Gastrocnemius medialis (tissue), 4 donors: Measurements from ENCODE around the gene SLCO3A1. TPM values are rescaled to one million over a fixed set of nuclear protein-coding genes. Genes with fewer than 3 reads are reported as not detected.

Experiments used
- ATAC-seq, 2 donors: fragments of 150-250 bp; one replicate each; pipeline ENCODE4 v1.9.1; 2016
- DNase-seq, 2 donors: peaks; one replicate each; pipeline ENCODE4 v3.0.0-alpha.2; 2019
- H3K27ac ChIP-seq, 4 donors: fragments of 200-600 bp; sonication (generic); 1 replicate in 1 of 4; 2 replicates in 3 of 4; pipeline ENCODE4 v1.5.1; 2016 to 2018; ENCODE audit warnings: mild to moderate bottlenecking in 2 of 4, moderate library complexity in 1 of 4
- H3K27me3 ChIP-seq, 3 donors: fragments of 200-600 bp; sonication (generic) in 2 of 3; 1 replicate in 1 of 3; 2 replicates in 2 of 3; pipeline versions ENCODE4 v1.5.1 to v1.6.0; 2016 to 2019; ENCODE audit warnings: mild to moderate bottlenecking in 1 of 3, moderate library complexity in 1 of 3
- H3K36me3 ChIP-seq, 2 donors: fragments of 200-600 bp; sonication (generic) in 1 of 2; one replicate each; pipeline ENCODE4 v1.5.1; 2017 to 2018
- H3K4me1 ChIP-seq, 2 donors: fragments of 200-600 bp; sonication (generic) in 1 of 2; one replicate each; pipeline ENCODE4 v1.5.1; 2016 to 2017; ENCODE audit warnings: mild to moderate bottlenecking in 2 of 2
- H3K4me3 ChIP-seq, 4 donors: fragments of 200-600 bp; sonication (generic) in 3 of 4; 1 replicate in 1 of 4; 2 replicates in 3 of 4; pipeline ENCODE4 v1.5.1; 2016 to 2019; ENCODE audit warnings: mild to moderate bottlenecking in 2 of 4
- H3K9me3 ChIP-seq, 3 donors: fragments of 200-600 bp; sonication (generic) in 2 of 3; 1 replicate in 1 of 3; 2 replicates in 2 of 3; pipeline ENCODE4 v1.5.1; 2016 to 2019
- POLR2A ChIP-seq, 2 donors: fragments of 450-650 bp; IDR thresholded peaks; one replicate each; pipeline ENCODE4 v1.6.1; 2017; ENCODE audit warnings: antibody characterized with exemption in 2 of 2, mild to moderate bottlenecking in 2 of 2, moderate library complexity in 2 of 2
- in situ Hi-C, 4 donors: fragments of 200-750 bp; cut with MboI; loops; one replicate each; pipeline versions ENCODE4 v1.15.0 to v1.8.0; 2017; ENCODE audit warnings: low sequenced_read_pairs in 4 of 4
- intact Hi-C: fragments of 100-400 bp; cut with DNase I; formaldehyde crosslinking; loops from one replicate; pipeline ENCODE4 v1.15.1; 2023; ENCODE audit warnings: low total_unique reads
- total RNA-seq, 4 donors: library from RNA; depleted of rRNA; stranded (reverse); fragments of >200 nt; gene quantifications; one replicate each; pipeline versions ENCODE4 v1.1.0 to v1.2.3, GENCODE V29; 2016
- TF ChIP-seq, protein P1 (sequence below), 5 experiments: fragments of 450-650 bp in 3 of 5; fragments of 200-600 bp in 2 of 5; sonication (generic) in 2 of 5; IDR thresholded peaks in 4 of 5; conservative IDR thresholded peaks in 1 of 5; 1 replicate in 4 of 5; 2 replicates in 1 of 5; pipeline ENCODE4 v1.5.1; 2016 to 2019; ENCODE audit warnings: antibody characterized with exemption in 5 of 5, mild to moderate bottlenecking in 3 of 5, moderate library complexity in 3 of 5

SLCO3A1 gene
- total RNA-seq, 4 donors from 2014 or later, result 1.3 to 3.6 (median 3.0) TPM

- H3K4me3 ChIP-seq, result no peak overlapping the region
- H3K27me3 ChIP-seq, result no peaks in the 10 kb centered on the region
- H3K4me1 ChIP-seq, result peaks cover 14 to 22% of the 10 kb centered on the region in 2 donors
- no peak for TF ChIP-seq POLR2A (IDR thresholded peaks at IDR 0.05)
- TF ChIP-seq, protein P1, sequence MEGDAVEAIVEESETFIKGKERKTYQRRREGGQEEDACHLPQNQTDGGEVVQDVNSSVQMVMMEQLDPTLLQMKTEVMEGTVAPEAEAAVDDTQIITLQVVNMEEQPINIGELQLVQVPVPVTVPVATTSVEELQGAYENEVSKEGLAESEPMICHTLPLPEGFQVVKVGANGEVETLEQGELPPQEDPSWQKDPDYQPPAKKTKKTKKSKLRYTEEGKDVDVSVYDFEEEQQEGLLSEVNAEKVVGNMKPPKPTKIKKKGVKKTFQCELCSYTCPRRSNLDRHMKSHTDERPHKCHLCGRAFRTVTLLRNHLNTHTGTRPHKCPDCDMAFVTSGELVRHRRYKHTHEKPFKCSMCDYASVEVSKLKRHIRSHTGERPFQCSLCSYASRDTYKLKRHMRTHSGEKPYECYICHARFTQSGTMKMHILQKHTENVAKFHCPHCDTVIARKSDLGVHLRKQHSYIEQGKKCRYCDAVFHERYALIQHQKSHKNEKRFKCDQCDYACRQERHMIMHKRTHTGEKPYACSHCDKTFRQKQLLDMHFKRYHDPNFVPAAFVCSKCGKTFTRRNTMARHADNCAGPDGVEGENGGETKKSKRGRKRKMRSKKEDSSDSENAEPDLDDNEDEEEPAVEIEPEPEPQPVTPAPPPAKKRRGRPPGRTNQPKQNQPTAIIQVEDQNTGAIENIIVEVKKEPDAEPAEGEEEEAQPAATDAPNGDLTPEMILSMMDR (IDR thresholded peaks at IDR 0.05 in 4 of 5, conservative IDR thresholded peaks at IDR 0.05 in 1 of 5), result no peak
- in situ Hi-C loops, result no loop called here
- intact Hi-C loops, result no loop called here
- no peaks in the 10 kb centered on the region for H3K9me3 ChIP-seq
- H3K36me3 ChIP-seq, result no peaks in the 10 kb centered on the region
- H3K27ac ChIP-seq, result no peak overlapping the region
- DNase-seq (no peak), ATAC-seq (no peak)
Observed at GRCh38 chr15:91891101-91891500, 37.6 kb downstream of the SLCO3A1 start.

DNA sequence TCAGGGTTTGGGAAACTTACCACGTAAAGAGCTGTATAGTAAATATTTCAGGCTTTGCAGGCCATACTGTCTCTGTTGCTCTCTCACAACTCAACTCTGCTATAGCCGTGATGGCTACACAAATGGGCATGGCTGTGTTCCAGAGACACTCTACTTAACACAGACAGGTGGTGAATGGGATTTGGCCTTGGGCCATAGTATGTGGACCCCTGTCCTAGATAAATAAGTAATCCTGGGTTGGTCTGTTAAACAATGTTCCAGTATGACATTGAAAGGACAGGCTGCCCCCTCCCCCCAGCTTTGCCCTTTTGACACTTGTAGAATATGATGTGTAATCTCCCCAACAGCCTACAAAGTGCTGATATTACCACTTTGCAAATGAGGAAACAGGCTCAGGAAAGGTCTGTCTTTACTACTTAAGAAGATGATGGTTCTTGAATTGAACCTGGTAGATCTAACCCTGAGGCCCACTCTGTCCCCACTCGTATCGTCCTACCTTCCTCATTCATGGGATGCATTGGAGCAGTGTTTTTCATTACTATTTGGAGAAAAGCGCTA, 38.4 kb downstream of the SLCO3A1 start:
- intact Hi-C loops (no loop called here), in situ Hi-C loops (no loop called here)
- H3K27me3 ChIP-seq, result no peaks in the 10 kb centered on the region
- no peak overlapping the region for H3K27ac ChIP-seq
- no peak for DNase-seq
- H3K9me3 ChIP-seq, result no peaks in the 10 kb centered on the region
- no peak overlapping the region for H3K4me3 ChIP-seq
- no peak for ATAC-seq
- TF ChIP-seq, protein P1 (IDR thresholded peaks at IDR 0.05 in 4 of 5, conservative IDR thresholded peaks at IDR 0.05 in 1 of 5), result no peak
- no peak for TF ChIP-seq POLR2A (IDR thresholded peaks at IDR 0.05)
- H3K36me3 ChIP-seq, result no peaks in the 10 kb centered on the region
- H3K4me1 ChIP-seq, result peaks cover 14 to 25% of the 10 kb centered on the region in 2 donors

GRCh38 chr15:91892436-91892835, 38.9 kb downstream of the SLCO3A1 start:
- H3K27me3 ChIP-seq, result no peaks in the 10 kb centered on the region
- H3K4me1 ChIP-seq, result peaks cover 11 to 27% of the 10 kb centered on the region in 2 donors
- no peak overlapping the region for H3K4me3 ChIP-seq
- no peak overlapping the region for H3K27ac ChIP-seq
- TF ChIP-seq, protein P1 (IDR thresholded peaks at IDR 0.05 in 4 of 5, conservative IDR thresholded peaks at IDR 0.05 in 1 of 5), result no peak
- no peak for TF ChIP-seq POLR2A (IDR thresholded peaks at IDR 0.05)
- H3K9me3 ChIP-seq, result no peaks in the 10 kb centered on the region
- ATAC-seq (peak in 1 of 2 donors; percentile 21), DNase-seq (no peak)
- intact Hi-C loops (no loop called here), in situ Hi-C loops (no loop called here)
- no peaks in the 10 kb centered on the region for H3K36me3 ChIP-seq

DNA sequence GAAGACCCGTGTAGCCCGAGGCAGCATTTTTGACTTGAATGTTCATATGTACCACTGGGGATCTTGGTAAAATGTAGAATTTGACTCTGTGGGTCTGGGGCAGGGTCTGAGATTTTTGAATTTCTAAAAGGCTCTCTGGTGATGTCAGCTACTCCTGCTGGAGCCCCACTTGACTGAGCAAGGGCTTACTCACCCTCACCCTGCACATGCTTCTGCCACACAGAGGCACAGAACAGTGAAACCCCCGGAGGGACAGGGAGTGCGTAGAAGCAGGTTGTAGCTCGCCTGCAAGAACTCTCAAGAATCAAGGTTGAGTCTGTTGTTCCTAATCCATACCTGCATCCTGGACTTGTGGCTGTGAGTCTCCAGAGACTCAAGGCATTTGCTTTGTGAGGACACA, 41.1 kb downstream of the SLCO3A1 start:
- intact Hi-C loops (no loop called here), in situ Hi-C loops (no loop called here)
- no peak overlapping the region for H3K4me3 ChIP-seq
- no peaks in the 10 kb centered on the region for H3K9me3 ChIP-seq
- no peak overlapping the region for H3K27ac ChIP-seq
- no peaks in the 10 kb centered on the region for H3K27me3 ChIP-seq
- TF ChIP-seq POLR2A (IDR thresholded peaks at IDR 0.05), result no peak
- TF ChIP-seq, protein P1 (IDR thresholded peaks at IDR 0.05 in 4 of 5, conservative IDR thresholded peaks at IDR 0.05 in 1 of 5), result no peak
- H3K36me3 ChIP-seq, result no peaks in the 10 kb centered on the region
- no peak for ATAC-seq
- no peak for DNase-seq
- peaks cover 12 to 23% of the 10 kb centered on the region in 2 donors for H3K4me1 ChIP-seq

DNA sequence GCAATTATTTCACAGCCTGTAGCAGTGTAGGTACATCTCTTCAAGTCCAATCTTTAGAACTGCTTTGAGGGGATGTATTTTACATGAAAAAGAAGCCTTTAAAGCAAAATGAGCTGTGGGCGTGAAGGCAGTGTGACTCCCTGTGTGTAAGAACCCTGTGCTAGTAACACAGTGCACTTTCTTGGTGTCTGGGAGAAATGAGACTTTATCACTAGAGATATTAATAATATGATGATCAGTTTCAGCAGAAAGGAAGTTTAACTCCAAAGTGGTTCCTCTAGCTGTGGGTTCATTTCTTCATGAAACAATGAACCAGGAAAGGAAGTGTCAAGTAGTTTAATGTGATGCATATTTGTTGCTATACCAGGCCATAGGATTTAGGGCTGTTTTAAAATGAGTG, 41.5 kb downstream of the SLCO3A1 start:
- intact Hi-C loops, result no loop called here
- TF ChIP-seq POLR2A (IDR thresholded peaks at IDR 0.05), result no peak
- TF ChIP-seq, protein P1 (IDR thresholded peaks at IDR 0.05 in 4 of 5, conservative IDR thresholded peaks at IDR 0.05 in 1 of 5), result no peak

More for the DNA sequence above, 41.5 kb downstream of the SLCO3A1 start:
- no peak for DNase-seq
- Histone ChIP-seq H3K4me3 (no peak overlapping the region), H3K27me3 (no peaks in the 10 kb centered on the region), H3K4me1 (peaks cover 12 to 23% of the 10 kb centered on the region in 2 donors), H3K9me3 (no peaks in the 10 kb centered on the region), H3K36me3 (no peaks in the 10 kb centered on the region), H3K27ac (no peak overlapping the region)
- no peak for ATAC-seq
- in situ Hi-C loops, result no loop called here
